HCT116 (cell line): Measurements from ENCODE around the gene CNN3.

Experiments used
- EGR1 ChIP-seq: IDR thresholded peaks from 2 replicates; pipeline ENCODE4 v1.6.1; 2012; ENCODE audit warnings: low read depth
- EZH2 ChIP-seq: fragments of 200-600 bp; sonication (generic); IDR thresholded peaks from 2 replicates; pipeline ENCODE4 v1.6.1; 2017; ENCODE audit warnings: antibody characterized with exemption, mixed run types
- POLR2A ChIP-seq: IDR thresholded peaks from 2 replicates; pipeline ENCODE4 v1.7.0; 2011; ENCODE audit warnings: borderline replicate concordance; ENCODE audit not compliant: insufficient read depth, insufficient read length; ENCODE audit errors: extremely low read depth
- RAD21 ChIP-seq: IDR thresholded peaks from 2 replicates; pipeline ENCODE4 v1.6.1; 2012; ENCODE audit warnings: low read depth, mild to moderate bottlenecking
- SIN3A ChIP-seq: IDR thresholded peaks from 2 replicates; pipeline ENCODE4 v1.6.1; 2012; ENCODE audit warnings: low read depth
- SP1 ChIP-seq: IDR thresholded peaks from 2 replicates; pipeline ENCODE4 v1.6.1; 2012; ENCODE audit warnings: low read depth
- SRF ChIP-seq: IDR thresholded peaks from 2 replicates; pipeline ENCODE4 v1.6.1; 2012; ENCODE audit warnings: low read depth
- YY1 ChIP-seq: IDR thresholded peaks from 2 replicates; pipeline ENCODE4 v1.6.1; 2011; ENCODE audit warnings: low read length, low read depth, moderate library complexity, mild to moderate bottlenecking; ENCODE audit not compliant: insufficient replicate concordance; ENCODE audit errors: extremely low read depth
- TF ChIP-seq, protein P1 (sequence below): IDR thresholded peaks from 2 replicates; pipeline ENCODE4 v1.6.1; 2011; ENCODE audit warnings: mild to moderate bottlenecking, low read length, moderate library complexity; ENCODE audit not compliant: insufficient replicate concordance; ENCODE audit errors: extremely low read depth
- TF ChIP-seq, protein P2 (sequence below), 3 experiments: fragments of 200-600 bp in 1 of 3; sonication (generic) in 1 of 3; IDR thresholded peaks in 2 of 3; conservative IDR thresholded peaks in 1 of 3; 2 replicates each; pipeline ENCODE4 v1.5.1; 2012 to 2017; ENCODE audit warnings: low read depth in 2 of 3, low read length in 2 of 3, antibody characterized with exemption in 1 of 3, borderline replicate concordance in 1 of 3, control low read depth in 1 of 3, mild to moderate bottlenecking in 1 of 3, mixed read lengths in 1 of 3, mixed run types in 1 of 3, moderate library complexity in 1 of 3; ENCODE audit not compliant: insufficient read depth in 1 of 3
- TF ChIP-seq, protein P3 (sequence below): IDR thresholded peaks from 2 replicates; pipeline ENCODE4 v1.6.1; 2012; ENCODE audit warnings: low read depth

DNA sequence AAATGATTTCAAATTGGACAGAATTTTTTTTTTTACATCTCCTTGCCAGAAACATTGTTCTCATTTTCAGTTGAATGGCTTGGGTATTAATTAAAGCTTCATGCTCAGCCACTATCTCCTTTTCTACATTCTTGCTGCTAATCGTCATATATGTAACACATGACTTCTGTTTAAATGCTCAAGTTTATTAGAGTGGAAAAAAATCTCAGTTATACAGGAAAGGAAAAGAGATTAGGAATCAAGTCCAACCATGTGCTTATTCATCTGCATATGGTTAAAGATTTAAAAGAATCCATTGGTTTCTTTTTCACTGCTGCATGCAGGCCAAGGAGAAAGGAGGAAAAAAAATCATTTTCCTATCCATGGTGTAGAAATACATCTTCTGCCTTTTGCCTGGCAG lies 47.3 kb upstream of the CNN3 start:
- no peak for TF ChIP-seq SIN3A
- TF ChIP-seq, protein P1, sequence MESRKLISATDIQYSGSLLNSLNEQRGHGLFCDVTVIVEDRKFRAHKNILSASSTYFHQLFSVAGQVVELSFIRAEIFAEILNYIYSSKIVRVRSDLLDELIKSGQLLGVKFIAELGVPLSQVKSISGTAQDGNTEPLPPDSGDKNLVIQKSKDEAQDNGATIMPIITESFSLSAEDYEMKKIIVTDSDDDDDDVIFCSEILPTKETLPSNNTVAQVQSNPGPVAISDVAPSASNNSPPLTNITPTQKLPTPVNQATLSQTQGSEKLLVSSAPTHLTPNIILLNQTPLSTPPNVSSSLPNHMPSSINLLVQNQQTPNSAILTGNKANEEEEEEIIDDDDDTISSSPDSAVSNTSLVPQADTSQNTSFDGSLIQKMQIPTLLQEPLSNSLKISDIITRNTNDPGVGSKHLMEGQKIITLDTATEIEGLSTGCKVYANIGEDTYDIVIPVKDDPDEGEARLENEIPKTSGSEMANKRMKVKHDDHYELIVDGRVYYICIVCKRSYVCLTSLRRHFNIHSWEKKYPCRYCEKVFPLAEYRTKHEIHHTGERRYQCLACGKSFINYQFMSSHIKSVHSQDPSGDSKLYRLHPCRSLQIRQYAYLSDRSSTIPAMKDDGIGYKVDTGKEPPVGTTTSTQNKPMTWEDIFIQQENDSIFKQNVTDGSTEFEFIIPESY = no peak
- TF ChIP-seq YY1 = no peak
- TF ChIP-seq, protein P2, sequence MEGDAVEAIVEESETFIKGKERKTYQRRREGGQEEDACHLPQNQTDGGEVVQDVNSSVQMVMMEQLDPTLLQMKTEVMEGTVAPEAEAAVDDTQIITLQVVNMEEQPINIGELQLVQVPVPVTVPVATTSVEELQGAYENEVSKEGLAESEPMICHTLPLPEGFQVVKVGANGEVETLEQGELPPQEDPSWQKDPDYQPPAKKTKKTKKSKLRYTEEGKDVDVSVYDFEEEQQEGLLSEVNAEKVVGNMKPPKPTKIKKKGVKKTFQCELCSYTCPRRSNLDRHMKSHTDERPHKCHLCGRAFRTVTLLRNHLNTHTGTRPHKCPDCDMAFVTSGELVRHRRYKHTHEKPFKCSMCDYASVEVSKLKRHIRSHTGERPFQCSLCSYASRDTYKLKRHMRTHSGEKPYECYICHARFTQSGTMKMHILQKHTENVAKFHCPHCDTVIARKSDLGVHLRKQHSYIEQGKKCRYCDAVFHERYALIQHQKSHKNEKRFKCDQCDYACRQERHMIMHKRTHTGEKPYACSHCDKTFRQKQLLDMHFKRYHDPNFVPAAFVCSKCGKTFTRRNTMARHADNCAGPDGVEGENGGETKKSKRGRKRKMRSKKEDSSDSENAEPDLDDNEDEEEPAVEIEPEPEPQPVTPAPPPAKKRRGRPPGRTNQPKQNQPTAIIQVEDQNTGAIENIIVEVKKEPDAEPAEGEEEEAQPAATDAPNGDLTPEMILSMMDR (IDR thresholded peaks at IDR 0.05 in 2 of 3, conservative IDR thresholded peaks at IDR 0.05 in 1 of 3; ENCODE audit: borderline replicate concordance in 1 of 3, insufficient read depth in 1 of 3, low read depth in 2 of 3, low read length in 2 of 3) = no peak
- no peak for TF ChIP-seq EZH2
- TF ChIP-seq RAD21 = no peak
- TF ChIP-seq SP1 = no peak
- TF ChIP-seq SRF = no peak
- TF ChIP-seq, protein P3, sequence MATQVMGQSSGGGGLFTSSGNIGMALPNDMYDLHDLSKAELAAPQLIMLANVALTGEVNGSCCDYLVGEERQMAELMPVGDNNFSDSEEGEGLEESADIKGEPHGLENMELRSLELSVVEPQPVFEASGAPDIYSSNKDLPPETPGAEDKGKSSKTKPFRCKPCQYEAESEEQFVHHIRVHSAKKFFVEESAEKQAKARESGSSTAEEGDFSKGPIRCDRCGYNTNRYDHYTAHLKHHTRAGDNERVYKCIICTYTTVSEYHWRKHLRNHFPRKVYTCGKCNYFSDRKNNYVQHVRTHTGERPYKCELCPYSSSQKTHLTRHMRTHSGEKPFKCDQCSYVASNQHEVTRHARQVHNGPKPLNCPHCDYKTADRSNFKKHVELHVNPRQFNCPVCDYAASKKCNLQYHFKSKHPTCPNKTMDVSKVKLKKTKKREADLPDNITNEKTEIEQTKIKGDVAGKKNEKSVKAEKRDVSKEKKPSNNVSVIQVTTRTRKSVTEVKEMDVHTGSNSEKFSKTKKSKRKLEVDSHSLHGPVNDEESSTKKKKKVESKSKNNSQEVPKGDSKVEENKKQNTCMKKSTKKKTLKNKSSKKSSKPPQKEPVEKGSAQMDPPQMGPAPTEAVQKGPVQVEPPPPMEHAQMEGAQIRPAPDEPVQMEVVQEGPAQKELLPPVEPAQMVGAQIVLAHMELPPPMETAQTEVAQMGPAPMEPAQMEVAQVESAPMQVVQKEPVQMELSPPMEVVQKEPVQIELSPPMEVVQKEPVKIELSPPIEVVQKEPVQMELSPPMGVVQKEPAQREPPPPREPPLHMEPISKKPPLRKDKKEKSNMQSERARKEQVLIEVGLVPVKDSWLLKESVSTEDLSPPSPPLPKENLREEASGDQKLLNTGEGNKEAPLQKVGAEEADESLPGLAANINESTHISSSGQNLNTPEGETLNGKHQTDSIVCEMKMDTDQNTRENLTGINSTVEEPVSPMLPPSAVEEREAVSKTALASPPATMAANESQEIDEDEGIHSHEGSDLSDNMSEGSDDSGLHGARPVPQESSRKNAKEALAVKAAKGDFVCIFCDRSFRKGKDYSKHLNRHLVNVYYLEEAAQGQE = no peak
- TF ChIP-seq EGR1 = no peak
- TF ChIP-seq POLR2A = no peak
